C4-2B (cell line): ENCODE measurements around the gene UBE4A.
A peak's percentile ranks its signal among the peaks of the same experiment; 100 is the strongest.

Experiments
- H3K27ac ChIP-seq: fragments of 450-650 bp; 2 replicates; pipeline ENCODE4 v1.5.1; 2017
- CTCF ChIP-seq: fragments of 450-650 bp; conservative IDR thresholded peaks from 2 replicates; pipeline ENCODE4 v1.5.1; 2017; ENCODE audit warnings: mild to moderate bottlenecking
- ZFX ChIP-seq: fragments of 450-650 bp; IDR thresholded peaks from 2 replicates; pipeline ENCODE4 v1.6.1; 2017

The UBE4A gene

GRCh38 chr11:118434123-118434552 is 74.7 kb downstream of the UBE4A start:
- H3K27ac ChIP-seq = no peak overlapping the region
- TF ChIP-seq CTCF = no peak
- TF ChIP-seq ZFX = no peak

- peak; percentile 2; the same call in 1 of the 2 replicates for TF ChIP-seq ZFX
- TF ChIP-seq CTCF = no peak
- peak overlapping the region; percentile 94 for H3K27ac ChIP-seq
Observed at GRCh38 chr11:118434553-118435289, 75.3 kb downstream of the UBE4A start.

- no peak for TF ChIP-seq ZFX
- TF ChIP-seq CTCF = no peak
- peak overlapping the region; percentile 94 for H3K27ac ChIP-seq
Observed at GRCh38 chr11:118435290-118435892, 76.0 kb downstream of the UBE4A start.

GRCh38 chr11:118435893-118436624 is 76.7 kb downstream of the UBE4A start, which contains the start of gene KMT2A:
TSS of gene KMT2A (plus strand) at chr11:118436492. CDS start at chr11:118436513, 21 bp downstream.
- peak within 1 kb of the TSS; percentile 94 for H3K27ac ChIP-seq
- no peak for TF ChIP-seq CTCF
- TF ChIP-seq ZFX = no peak; the same call in none of the 2 replicates

- TF ChIP-seq CTCF (no peak), ZFX (peak; percentile 58; the same call in 1 of the 2 replicates)
- peak overlapping the region; percentile 94 for H3K27ac ChIP-seq
Observed at GRCh38 chr11:118436639-118437207, 77.3 kb downstream of the UBE4A start.

- H3K27ac ChIP-seq = peak overlapping the region; percentile 94
Observed at GRCh38 chr11:118437208-118438125, 78.1 kb downstream of the UBE4A start.

More at GRCh38 chr11:118437208-118438125, 78.1 kb downstream of the UBE4A start:
- TF ChIP-seq CTCF (no peak), ZFX (no peak)
